PC-9 (cell line): ENCODE results near the gene TTLL13.

Experiments used
- CTCF ChIP-seq: fragments of 200-600 bp; sonication (generic); conservative IDR thresholded peaks from 2 replicates; pipeline ENCODE4 v1.6.1; 2017; ENCODE audit warnings: mixed run types, antibody characterized with exemption, mild to moderate bottlenecking, moderate library complexity
- EZH2 ChIP-seq: fragments of 200-600 bp; sonication (generic); IDR thresholded peaks from 2 replicates; pipeline ENCODE4 v1.8.0; 2017; ENCODE audit warnings: antibody characterized with exemption, low read depth

DNA sequence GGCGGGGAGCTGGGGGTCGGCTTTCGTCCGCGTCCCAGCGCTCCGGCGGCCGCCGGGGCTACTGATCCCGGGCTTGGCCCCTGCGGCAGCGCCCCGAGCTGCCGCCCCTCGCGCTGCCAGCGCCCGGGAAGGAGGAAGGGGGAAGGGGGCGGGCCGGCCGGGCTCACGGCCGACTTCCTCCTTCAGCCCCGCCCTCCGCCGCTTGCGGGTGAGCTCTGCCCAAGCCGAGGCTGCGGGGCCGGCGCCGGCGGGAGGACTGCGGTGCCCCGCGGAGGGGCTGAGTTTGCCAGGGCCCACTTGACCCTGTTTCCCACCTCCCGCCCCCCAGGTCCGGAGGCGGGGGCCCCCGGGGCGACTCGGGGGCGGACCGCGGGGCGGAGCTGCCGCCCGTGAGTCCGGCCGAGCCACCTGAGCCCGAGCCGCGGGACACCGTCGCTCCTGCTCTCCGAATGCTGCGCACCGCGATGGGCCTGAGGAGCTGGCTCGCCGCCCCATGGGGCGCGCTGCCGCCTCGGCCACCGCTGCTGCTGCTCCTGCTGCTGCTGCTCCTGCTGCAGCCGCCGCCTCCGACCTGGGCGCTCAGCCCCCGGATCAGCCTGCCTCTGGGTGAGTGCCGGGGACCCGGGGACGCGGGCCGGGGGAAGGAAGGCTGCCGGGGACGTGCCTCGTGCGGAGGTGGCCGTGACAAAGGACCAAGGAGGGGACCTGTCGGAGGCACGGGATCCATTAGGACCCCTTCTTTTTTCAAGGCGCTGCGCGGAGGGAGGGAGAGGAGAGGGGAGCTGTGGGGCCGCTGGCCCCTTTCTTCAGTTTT lies 48.0 kb upstream of the TTLL13 start, which contains the start of gene SEMA4B:
- TF ChIP-seq CTCF (no peak), EZH2 (no peak)
